Endothelial cell of umbilical vein (primary cell): ENCODE results near the gene C11orf68. TPM values are rescaled to one million over a fixed set of nuclear protein-coding genes. Genes with fewer than 3 reads are reported as not detected.
A peak's percentile ranks its signal among the peaks of the same experiment; 100 is the strongest.

Source experiments
- BruUV-seq: library from RNA; stranded (reverse); fragments of 400-500 nt; replicated peaks from 2 replicates; lab custom pipeline; 2021; lab: Mats Ljungman, UMichigan
- CTCF ChIA-PET: fragments of 300-600, 350-600 bp; sonication (Branson Sonifier 250); formaldehyde crosslinking; loops from one replicate; lab custom pipeline; 2021; ENCODE audit warnings: antibody characterized with exemption, inconsistent platforms; lab: Charles Lee
- POLR2A ChIA-PET: fragments of 300-600, 350-600 bp; sonication (Branson Sonifier 250); formaldehyde crosslinking; loops from one replicate; lab custom pipeline; 2021; ENCODE audit warnings: antibody characterized with exemption, inconsistent platforms; lab: Charles Lee
- DNase-seq: peaks from one replicate; pipeline ENCODE4 v3.0.0-alpha.2; 2011; ENCODE audit warnings: low read depth, low spot score
- FAIRE-seq: peaks from 2 replicates; lab custom pipeline; 2011; peaks lifted over from hg19 to GRCh38; lab: Jason Lieb, UNC
- H2AFZ ChIP-seq: 2 replicates; pipeline ENCODE4 v1.6.0; 2012; ENCODE audit warnings: low read depth, low read length, control low read depth, inconsistent platforms
- H3K27ac ChIP-seq: 2 replicates; pipeline ENCODE4 v1.5.1; 2011; ENCODE audit warnings: low read depth, mild to moderate bottlenecking, control low read depth, low read length, moderate library complexity; ENCODE audit not compliant: insufficient read depth
- H3K27me3 ChIP-seq, 2 experiments: 2 replicates each; pipeline versions ENCODE4 v1.6.0 to v1.6.1; 2011; ENCODE audit warnings: low read length in 2 of 2, mixed read lengths in 1 of 2; ENCODE audit not compliant: control insufficient read depth in 2 of 2, insufficient read depth in 2 of 2
- H3K36me3 ChIP-seq, 2 experiments: 2 replicates in 1 of 2; 3 replicates in 1 of 2; pipeline ENCODE4 v1.5.1; 2011; ENCODE audit warnings: low read length in 2 of 2, mild to moderate bottlenecking in 1 of 2, moderate library complexity in 1 of 2; ENCODE audit not compliant: control insufficient read depth in 2 of 2, insufficient read depth in 2 of 2; ENCODE audit errors: extremely low read depth in 1 of 2
- H3K4me1 ChIP-seq: 3 replicates; pipeline ENCODE4 v1.5.1; 2011; ENCODE audit warnings: mild to moderate bottlenecking, low read length; ENCODE audit not compliant: control insufficient read depth, insufficient read depth; ENCODE audit errors: extremely low read depth
- H3K4me2 ChIP-seq: 2 replicates; pipeline ENCODE4 v1.6.1; 2011; ENCODE audit warnings: low read length, control low read depth, mixed read lengths; ENCODE audit not compliant: insufficient read depth
- H3K4me3 ChIP-seq, 3 experiments: fragments of 200-600 bp in 1 of 3; sonication (generic), shearing (Covaris generic) in 1 of 3; replicated peaks in 1 of 3; 2 replicates each; pipeline ENCODE4 v1.5.1; 2011 to 2016; ENCODE audit warnings: control low read depth in 3 of 3, low read length in 3 of 3, mild to moderate bottlenecking in 2 of 3, inconsistent platforms in 1 of 3, low read depth in 1 of 3, moderate library complexity in 1 of 3; ENCODE audit not compliant: insufficient read depth in 1 of 3
- H3K79me2 ChIP-seq: 2 replicates; pipeline ENCODE4 v1.6.0; 2012; ENCODE audit warnings: low read length, inconsistent platforms; ENCODE audit not compliant: control insufficient read depth, insufficient read depth
- H3K9ac ChIP-seq: replicated peaks from 2 replicates; pipeline ENCODE3; 2011; ENCODE audit warnings: low read length, control low read depth; ENCODE audit not compliant: insufficient read depth; ENCODE audit errors: extremely low read depth
- H3K9me1 ChIP-seq: replicated peaks from 3 replicates; pipeline ENCODE4 v1.6.0; 2011; ENCODE audit warnings: mild to moderate bottlenecking, low read length; ENCODE audit not compliant: control insufficient read depth, insufficient read depth; ENCODE audit errors: extremely low read depth
- H3K9me3 ChIP-seq: replicated peaks from 2 replicates; pipeline ENCODE4 v1.5.1; 2012; ENCODE audit warnings: low read length, inconsistent platforms; ENCODE audit not compliant: control insufficient read depth, insufficient read depth
- H4K20me1 ChIP-seq: replicated peaks from 2 replicates; pipeline ENCODE3; 2011; ENCODE audit warnings: mild to moderate bottlenecking, low read length; ENCODE audit not compliant: control insufficient read depth, insufficient read depth; ENCODE audit errors: extremely low read depth
- CTCF ChIP-seq, 2 donors: IDR thresholded peaks; 1 replicate in 1 of 2; 2 replicates in 1 of 2; pipeline ENCODE4 v1.5.1; 2011; ENCODE audit warnings: low read length in 2 of 2, mild to moderate bottlenecking in 2 of 2, moderate library complexity in 2 of 2, control low read depth in 1 of 2, inconsistent platforms in 1 of 2, low read depth in 1 of 2; ENCODE audit not compliant: insufficient read depth in 1 of 2; ENCODE audit errors: extremely low read depth in 1 of 2
- GATA2 ChIP-seq: IDR thresholded peaks from 2 replicates; pipeline ENCODE4 v1.7.0; 2011; ENCODE audit warnings: low read depth, mild to moderate bottlenecking, moderate library complexity, mixed read lengths, low read length; ENCODE audit not compliant: insufficient read length, insufficient read depth
- MYC ChIP-seq: IDR thresholded peaks from one replicate; pipeline ENCODE4 v1.6.1; 2011; ENCODE audit warnings: mild to moderate bottlenecking, low read depth, low read length
- POLR2A ChIP-seq: IDR thresholded peaks from 2 replicates; pipeline ENCODE4 v1.6.1; 2012; ENCODE audit warnings: low read depth, mild to moderate bottlenecking, control low read depth, low read length
- POLR2AphosphoS5 ChIP-seq: IDR thresholded peaks from 2 replicates; pipeline ENCODE4 v1.6.1; 2012; ENCODE audit warnings: low read depth, mild to moderate bottlenecking, control low read depth, low read length, moderate library complexity; ENCODE audit not compliant: insufficient read depth
- dilution Hi-C: fragments of 300-500 bp; cut with MboI; formaldehyde crosslinking; loops from one replicate; pipeline ENCODE4 v1.15.0; 2019; ENCODE audit warnings: low sequenced_read_pairs; ENCODE audit not compliant: extremely low pct_ligation_motif_present
- intact Hi-C: fragments of 100-400 bp; cut with micrococcal nuclease; formaldehyde crosslinking; loops from one replicate; pipeline ENCODE4 v1.10.0; 2022
- polyA plus RNA-seq, 4 experiments: library from polyadenylated mRNA; depleted of rRNA in 3 of 4; stranded (reverse) in 3 of 4; unstranded in 1 of 4; fragments of >200 nt; gene quantifications; 2 replicates each; pipeline versions ENCODE4 v1.2.1 to v1.2.3, GENCODE V29; 2011 to 2012; ENCODE audit warnings: missing spikeins in 1 of 4
- total RNA-seq: library from RNA; stranded (reverse); gene quantifications from 2 replicates; pipeline ENCODE4 v1.2.3, GENCODE V29; 2021

Gene C11orf68
- total and polyA plus RNA-seq, 2 donors (not counting 3 experiments of a cell fraction or from before 2014, with no cell fraction given) = 35.6 to 66.5 TPM

DNA sequence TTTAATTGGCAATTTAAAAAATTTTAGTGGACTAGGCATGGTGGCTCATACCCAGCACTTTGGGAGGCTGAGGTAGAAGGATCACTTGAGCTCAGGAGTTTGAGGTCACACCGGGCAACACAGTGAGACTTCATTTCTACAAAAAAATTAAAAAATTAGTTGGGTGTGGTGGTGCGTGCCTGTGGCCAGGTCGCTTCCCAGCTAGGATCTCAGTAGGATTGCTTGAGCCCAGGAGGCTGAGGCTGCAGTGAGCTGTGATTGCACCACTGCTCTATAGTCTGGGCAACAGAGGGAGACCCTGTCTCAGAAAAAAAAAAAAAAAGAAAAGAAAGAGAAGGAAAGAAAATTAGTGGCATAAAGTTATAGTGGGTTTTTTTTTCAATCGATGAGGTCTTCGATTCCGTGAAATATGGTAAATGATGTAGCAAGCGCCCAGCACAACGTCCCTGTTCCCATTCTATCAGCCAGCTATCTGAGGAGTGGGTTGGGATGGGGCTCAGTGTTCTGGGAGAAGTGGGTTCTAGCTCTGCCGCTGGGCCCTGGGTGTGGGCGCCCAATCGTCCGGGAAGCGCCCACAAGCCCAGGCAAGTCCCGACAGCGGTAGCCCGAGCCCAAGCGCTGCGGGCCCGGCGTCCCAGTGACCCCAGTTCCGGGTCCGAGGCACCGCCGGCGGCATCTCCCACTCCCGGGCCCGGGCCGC lies 20.1 kb downstream of the C11orf68 start:
- peak overlapping the region; percentile 99 for H3K9ac ChIP-seq
- intact Hi-C loops = loop anchor here (1.0 kb wide), 1 partner anchor 8 kb away; no protein-coding TSS in a partner anchor
- no peaks in the 10 kb centered on the region for H4K20me1 ChIP-seq
- peak overlapping the region; percentile 68 for H3K4me2 ChIP-seq
- ChIA-PET POLR2A (interaction anchor here (0.7 to 4.2 kb wide), 6 partner anchors 8 to 86 kb away, joined by 3 to 29 read pairs (median 13); partner anchors contain the start of genes CCDC85B and FIBP), CTCF (interaction anchor here (1.1 to 6.2 kb wide), 4 partner anchors 9 to 16 kb away, joined by 3 to 69 read pairs (median 15); partner anchors contain the start of genes CCDC85B and FIBP)
- DNase-seq (no peak), FAIRE-seq (peak; percentile 90)
- dilution Hi-C loops = no loop called here
- H3K4me3 ChIP-seq = peak overlapping the region; percentile 58 to 79 (median 69)
- H3K79me2 ChIP-seq = peaks cover 58% of the 10 kb centered on the region
- no peak overlapping the region for H2AFZ ChIP-seq
- peaks cover 5 to 8% of the 10 kb centered on the region in 2 experiments for H3K36me3 ChIP-seq
- no peaks in the 10 kb centered on the region for H3K9me1 ChIP-seq
- peaks cover 49% of the 10 kb centered on the region for H3K4me1 ChIP-seq
- TF ChIP-seq POLR2A (peak; percentile 63), POLR2AphosphoS5 (no peak), CTCF (IDR thresholded peaks at IDR 0.05; ENCODE audit: extremely low read depth in 1 of 2, insufficient read depth in 1 of 2, low read depth in 1 of 2, low read length in 2 of 2) (no peak)
- H3K27ac ChIP-seq = peak overlapping the region; percentile 87
- no peaks in the 10 kb centered on the region for H3K27me3 ChIP-seq
- H3K9me3 ChIP-seq = no peaks in the 10 kb centered on the region
- TSS peak; percentile 50 for BruUV-seq

- ChIA-PET POLR2A (interaction anchor here (0.7 to 2.5 kb wide), 3 partner anchors 8 to 375 kb away, joined by 3 to 16 read pairs (median 4); partner anchors contain the start of gene FIBP), CTCF (interaction anchor here (0.8 to 6.2 kb wide), 2 partner anchors 7 to 19 kb away, joined by 3 to 69 read pairs; partner anchors contain the start of genes CCDC85B and FIBP)
- Histone ChIP-seq H3K79me2 (peaks cover 75% of the 10 kb centered on the region), H3K27me3 (no peaks in the 10 kb centered on the region), H3K4me2 (peak overlapping the region; percentile 37), H3K27ac (peak overlapping the region; percentile 27), H3K9ac (no peak overlapping the region), H3K4me1 (peaks cover 58% of the 10 kb centered on the region), H3K9me3 (no peaks in the 10 kb centered on the region), H3K36me3 (peaks cover 5 to 8% of the 10 kb centered on the region in 2 experiments), H2AFZ (no peak overlapping the region), H4K20me1 (no peaks in the 10 kb centered on the region), H3K9me1 (no peaks in the 10 kb centered on the region), H3K4me3 (no peak overlapping the region)
- no TSS peak for BruUV-seq
- no peak for DNase-seq
- no peak for TF ChIP-seq GATA2
- TF ChIP-seq MYC = no peak
- TF ChIP-seq POLR2AphosphoS5 = peak; percentile 30
- intact Hi-C loops = no loop called here
- dilution Hi-C loops = no loop called here
- FAIRE-seq = peak; percentile 48
Measured at GRCh38 chr11:65897020-65897471, 21.8 kb downstream of the C11orf68 start.
